H7 (cell line): ENCODE data around the gene STBD1. TPM values are rescaled to one million over a fixed set of nuclear protein-coding genes. Genes with fewer than 3 reads are reported as not detected.
A peak's percentile ranks its signal among the peaks of the same experiment; 100 is the strongest.

ENCODE experiments used
- DNase-seq: peaks from one replicate; pipeline ENCODE4 v3.0.0; 2012
- H3K27me3 ChIP-seq: 2 replicates; pipeline ENCODE4 v1.6.0; 2011; ENCODE audit warnings: mild to moderate bottlenecking, low read length; ENCODE audit not compliant: control insufficient read depth, insufficient read depth
- H3K36me3 ChIP-seq: replicated peaks from 2 replicates; pipeline ENCODE4 v1.5.1; 2011; ENCODE audit warnings: low read length; ENCODE audit not compliant: control insufficient read depth, insufficient read depth
- H3K4me3 ChIP-seq: 2 replicates; pipeline ENCODE4 v1.5.1; 2011; ENCODE audit warnings: low read depth, mild to moderate bottlenecking, control low read depth, low read length, moderate library complexity; ENCODE audit not compliant: insufficient read depth
- total RNA-seq: library from RNA; depleted of rRNA; stranded (reverse); fragments of >200 nt; shearing (Covaris generic); gene quantifications from 2 replicates; pipeline ENCODE4 v1.2.3, GENCODE V29; 2014

STBD1 gene
- total RNA-seq, 1 experiment from 2014 or later, result 1.7 TPM

GRCh38 chr4:76301775-76302162 lies 4.8 kb upstream of the STBD1 start:
- H3K27me3 ChIP-seq, result peaks cover 17% of the 10 kb centered on the region
- no peaks in the 10 kb centered on the region for H3K36me3 ChIP-seq
- no peak for DNase-seq
- no peak overlapping the region for H3K4me3 ChIP-seq

- no peak for DNase-seq
- no peak overlapping the region for H3K4me3 ChIP-seq
- H3K36me3 ChIP-seq, result no peaks in the 10 kb centered on the region
- H3K27me3 ChIP-seq, result peaks cover 26% of the 10 kb centered on the region
Measured at GRCh38 chr4:76302826-76303438, 3.6 kb upstream of the STBD1 start.

GRCh38 chr4:76305033-76305687 lies 1.4 kb upstream of the STBD1 start:
- DNase-seq, result no peak
- Histone ChIP-seq H3K4me3 (no peak overlapping the region), H3K36me3 (peaks cover 2% of the 10 kb centered on the region; the same call in 1 of the 2 replicates), H3K27me3 (peaks cover 26% of the 10 kb centered on the region)

- peaks cover 2% of the 10 kb centered on the region; the same call in 1 of the 2 replicates for H3K36me3 ChIP-seq
- peak; percentile 87 for DNase-seq
Measured at GRCh38 chr4:76306882-76307659, 538 bp downstream of the STBD1 start.

GRCh38 chr4:76307660-76308014 lies 1.1 kb downstream of the STBD1 start:
- Histone ChIP-seq H3K4me3 (no peak overlapping the region), H3K27me3 (peaks cover 26% of the 10 kb centered on the region), H3K36me3 (peaks cover 2% of the 10 kb centered on the region; the same call in 1 of the 2 replicates)
- DNase-seq, result no peak

More at GRCh38 chr4:76306882-76307659, 538 bp downstream of the STBD1 start:
- H3K27me3 ChIP-seq, result peaks cover 26% of the 10 kb centered on the region
- peak overlapping the region; percentile 77 for H3K4me3 ChIP-seq

GRCh38 chr4:76308548-76308947 lies 2.0 kb downstream of the STBD1 start:
- Histone ChIP-seq H3K27me3 (peaks cover 26% of the 10 kb centered on the region), H3K36me3 (peaks cover 2% of the 10 kb centered on the region; the same call in 1 of the 2 replicates), H3K4me3 (no peak overlapping the region)
- no peak for DNase-seq

- no peak overlapping the region for H3K4me3 ChIP-seq
- H3K27me3 ChIP-seq, result peaks cover 24% of the 10 kb centered on the region
- DNase-seq, result no peak
- H3K36me3 ChIP-seq, result peaks cover 2% of the 10 kb centered on the region; the same call in 1 of the 2 replicates
Measured at GRCh38 chr4:76309939-76310550, 3.5 kb downstream of the STBD1 start.

- Histone ChIP-seq H3K27me3 (peaks cover 18% of the 10 kb centered on the region), H3K36me3 (peaks cover 2% of the 10 kb centered on the region; the same call in 1 of the 2 replicates), H3K4me3 (no peak overlapping the region)
- DNase-seq, result no peak
Measured at GRCh38 chr4:76310683-76311082, 4.2 kb downstream of the STBD1 start.

- Histone ChIP-seq H3K4me3 (no peak overlapping the region), H3K36me3 (peaks cover 2% of the 10 kb centered on the region; the same call in 1 of the 2 replicates), H3K27me3 (peaks cover 8% of the 10 kb centered on the region; the same call in 1 of the 2 replicates)
- DNase-seq, result no peak
Measured at GRCh38 chr4:76311896-76312331, 5.4 kb downstream of the STBD1 start.

- DNase-seq, result no peak
- Histone ChIP-seq H3K4me3 (no peak overlapping the region), H3K27me3 (peaks cover 3% of the 10 kb centered on the region; the same call in 1 of the 2 replicates), H3K36me3 (peaks cover 2% of the 10 kb centered on the region; the same call in 1 of the 2 replicates)
Measured at GRCh38 chr4:76312457-76312856, 5.9 kb downstream of the STBD1 start.

- no peak for DNase-seq
- no peaks in the 10 kb centered on the region for H3K27me3 ChIP-seq
- H3K36me3 ChIP-seq, result peaks cover 2% of the 10 kb centered on the region; the same call in 1 of the 2 replicates
- H3K4me3 ChIP-seq, result no peak overlapping the region
Measured at GRCh38 chr4:76313547-76313946, 7.0 kb downstream of the STBD1 start.

- DNase-seq, result no peak
- Histone ChIP-seq H3K36me3 (no peaks in the 10 kb centered on the region), H3K4me3 (no peak overlapping the region), H3K27me3 (no peaks in the 10 kb centered on the region)
Measured at GRCh38 chr4:76315267-76315918, 8.9 kb downstream of the STBD1 start.

- DNase-seq, result no peak
- no peak overlapping the region for H3K4me3 ChIP-seq
- no peaks in the 10 kb centered on the region for H3K36me3 ChIP-seq
- no peaks in the 10 kb centered on the region for H3K27me3 ChIP-seq
Measured at GRCh38 chr4:76316131-76316530, 9.6 kb downstream of the STBD1 start.

GRCh38 chr4:76322236-76322635 lies 15.7 kb downstream of the STBD1 start:
- Histone ChIP-seq H3K4me3 (no peak overlapping the region), H3K27me3 (no peaks in the 10 kb centered on the region), H3K36me3 (no peaks in the 10 kb centered on the region)
- no peak for DNase-seq
